Measurements from ENCODE around the gene GSTP1. TPM values are rescaled to one million over a fixed set of nuclear protein-coding genes. Genes with fewer than 3 reads are reported as not detected.
A peak's percentile ranks its signal among the peaks of the same experiment; 100 is the strongest.

Gene GSTP1
- total and polyA plus RNA-seq, 9 of the 15 experiments (the other 6 are each of a cell fraction or from before 2014, with no cell fraction given) = 592 to 2,150 (median 1,204) TPM

GRCh38 chr11:67632175-67632981 lies 48.8 kb downstream of the GSTP1 start (continued):
- TF ChIP-seq FOXJ2 (tag; IDR thresholded peaks at IDR 0.05) (no peak), ZBTB33 (CRISPR knock-in tag; IDR thresholded peaks at IDR 0.05) (0 out of 2 replicates have a peak, but pooled peaks have one; percentile 34), HDAC2 (IDR thresholded peaks at IDR 0.05) (peak; percentile 71; the same call in 1 of the 2 replicates), SMAD4 (CRISPR knock-in tag; conservative IDR thresholded peaks at IDR 0.05) (no peak), ZNF384 (IDR thresholded peaks at IDR 0.05; ENCODE audit: low read depth, low read length) (no peak), ARID2 (IDR thresholded peaks at IDR 0.05) (no peak), CXXC5 (CRISPR knock-in tag; IDR thresholded peaks at IDR 0.05) (no peak), POLR2H (tag; IDR thresholded peaks at IDR 0.05; ENCODE audit: low read depth) (no peak), USF1 (CRISPR knock-in tag; IDR thresholded peaks at IDR 0.05) (peak; percentile 35; the same call in 1 of the 2 replicates), U2AF2 (optimal IDR thresholded peaks at IDR 0.05; ENCODE audit: low read depth, low read length) (no peak), MECOM (CRISPR knock-in tag; IDR thresholded peaks at IDR 0.05) (no peak), RBBP5 (IDR thresholded peaks at IDR 0.05; ENCODE audit: borderline replicate concordance, insufficient read depth, low read length, poor library complexity, severe bottlenecking) (no peak), ZKSCAN1 (IDR thresholded peaks at IDR 0.05; ENCODE audit: low read depth, low read length) (no peak), PTTG1 (tag; IDR thresholded peaks at IDR 0.05; ENCODE audit: low read depth) (no peak), RCOR1 (IDR thresholded peaks at IDR 0.05; ENCODE audit: borderline replicate concordance in 1 of 2, low read depth in 2 of 2, low read length in 2 of 2) (peak in 1 of 2 experiments; percentile 46; a peak in 1 of 4 replicates), TCF3 (CRISPR knock-in tag; IDR thresholded peaks at IDR 0.05) (no peak), ZNF507 (tag; conservative IDR thresholded peaks at IDR 0.05) (no peak), ARNT (IDR thresholded peaks at IDR 0.05) (no peak), ADNP (tag; IDR thresholded peaks at IDR 0.05) (0 out of 2 replicates have a peak, but pooled peaks have one; percentile 65), LCOR (CRISPR knock-in tag; IDR thresholded peaks at IDR 0.05) (no peak), COPS2 (conservative IDR thresholded peaks at IDR 0.05) (no peak), MAFG (tag; conservative IDR thresholded peaks at IDR 0.05) (no peak), KDM1A (IDR thresholded peaks at IDR 0.05) (peak; percentile 34 to 78; a peak in 3 of 4 replicates), CBX3 (IDR thresholded peaks at IDR 0.05; ENCODE audit: borderline replicate concordance in 1 of 2, low read length in 2 of 2) (no peak), SP1 (CRISPR knock-in tag; IDR thresholded peaks at IDR 0.05) (no peak), ZNF395 (CRISPR knock-in tag; IDR thresholded peaks at IDR 0.05) (no peak)
